RWPE2 (cell line): Measurements from ENCODE around the gene DAAM2.

Source experiments
- ATAC-seq: fragments of 200-7000 bp; cut with Tn5 transposase; 3 replicates; pipeline ENCODE4 v1.9.1; 2021; ENCODE audit warnings: low read depth
- DNase-seq: peaks from one replicate; pipeline ENCODE4 v3.0.0-alpha.2; 2020; ENCODE audit warnings: low spot score
- H3K27ac ChIP-seq: fragments of 450-650 bp; 2 replicates; pipeline ENCODE4 v1.5.1; 2017; ENCODE audit warnings: mild to moderate bottlenecking; ENCODE audit not compliant: poor library complexity, severe bottlenecking
- H3K27me3 ChIP-seq: fragments of 250-450 bp; sonication (Bioruptor Pico); 2 replicates; pipeline ENCODE4 v1.5.1; 2021; ENCODE audit warnings: mild to moderate bottlenecking, moderate library complexity; ENCODE audit not compliant: insufficient read depth, poor library complexity, severe bottlenecking
- H3K36me3 ChIP-seq: fragments of 250-450 bp; sonication (Bioruptor Pico); 2 replicates; pipeline ENCODE4 v1.5.1; 2020; ENCODE audit warnings: low read depth, mild to moderate bottlenecking, moderate library complexity
- H3K4me1 ChIP-seq: fragments of 250-450 bp; sonication (Bioruptor Pico); 2 replicates; pipeline ENCODE4 v1.5.1; 2021; ENCODE audit warnings: mild to moderate bottlenecking, moderate library complexity; ENCODE audit not compliant: insufficient read depth, poor library complexity, severe bottlenecking
- H3K4me3 ChIP-seq: fragments of 250-450 bp; sonication (Bioruptor Pico); 2 replicates; pipeline ENCODE4 v1.5.1; 2021; ENCODE audit warnings: mild to moderate bottlenecking, moderate library complexity; ENCODE audit not compliant: severe bottlenecking
- H3K9me3 ChIP-seq: fragments of 250-450 bp; sonication (Bioruptor Pico); 2 replicates; pipeline ENCODE4 v1.5.1; 2021; ENCODE audit warnings: mild to moderate bottlenecking, moderate library complexity; ENCODE audit not compliant: severe bottlenecking
- TF ChIP-seq, protein P1 (sequence below): fragments of 450-650 bp; IDR thresholded peaks from one replicate; pipeline ENCODE4 v1.5.1; 2017; ENCODE audit warnings: mild to moderate bottlenecking, moderate library complexity; ENCODE audit not compliant: poor library complexity, severe bottlenecking

Gene DAAM2

GRCh38 chr6:39760226-39760952, 31.8 kb upstream of the DAAM2 start:
- Histone ChIP-seq H3K27me3 (no peaks in the 10 kb centered on the region), H3K27ac (no peak overlapping the region), H3K9me3 (no peaks in the 10 kb centered on the region), H3K4me1 (no peaks in the 10 kb centered on the region), H3K36me3 (no peaks in the 10 kb centered on the region), H3K4me3 (no peak overlapping the region)
- DNase-seq (no peak), ATAC-seq (no peak)
- TF ChIP-seq, protein P1, sequence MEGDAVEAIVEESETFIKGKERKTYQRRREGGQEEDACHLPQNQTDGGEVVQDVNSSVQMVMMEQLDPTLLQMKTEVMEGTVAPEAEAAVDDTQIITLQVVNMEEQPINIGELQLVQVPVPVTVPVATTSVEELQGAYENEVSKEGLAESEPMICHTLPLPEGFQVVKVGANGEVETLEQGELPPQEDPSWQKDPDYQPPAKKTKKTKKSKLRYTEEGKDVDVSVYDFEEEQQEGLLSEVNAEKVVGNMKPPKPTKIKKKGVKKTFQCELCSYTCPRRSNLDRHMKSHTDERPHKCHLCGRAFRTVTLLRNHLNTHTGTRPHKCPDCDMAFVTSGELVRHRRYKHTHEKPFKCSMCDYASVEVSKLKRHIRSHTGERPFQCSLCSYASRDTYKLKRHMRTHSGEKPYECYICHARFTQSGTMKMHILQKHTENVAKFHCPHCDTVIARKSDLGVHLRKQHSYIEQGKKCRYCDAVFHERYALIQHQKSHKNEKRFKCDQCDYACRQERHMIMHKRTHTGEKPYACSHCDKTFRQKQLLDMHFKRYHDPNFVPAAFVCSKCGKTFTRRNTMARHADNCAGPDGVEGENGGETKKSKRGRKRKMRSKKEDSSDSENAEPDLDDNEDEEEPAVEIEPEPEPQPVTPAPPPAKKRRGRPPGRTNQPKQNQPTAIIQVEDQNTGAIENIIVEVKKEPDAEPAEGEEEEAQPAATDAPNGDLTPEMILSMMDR: no peak

DNA sequence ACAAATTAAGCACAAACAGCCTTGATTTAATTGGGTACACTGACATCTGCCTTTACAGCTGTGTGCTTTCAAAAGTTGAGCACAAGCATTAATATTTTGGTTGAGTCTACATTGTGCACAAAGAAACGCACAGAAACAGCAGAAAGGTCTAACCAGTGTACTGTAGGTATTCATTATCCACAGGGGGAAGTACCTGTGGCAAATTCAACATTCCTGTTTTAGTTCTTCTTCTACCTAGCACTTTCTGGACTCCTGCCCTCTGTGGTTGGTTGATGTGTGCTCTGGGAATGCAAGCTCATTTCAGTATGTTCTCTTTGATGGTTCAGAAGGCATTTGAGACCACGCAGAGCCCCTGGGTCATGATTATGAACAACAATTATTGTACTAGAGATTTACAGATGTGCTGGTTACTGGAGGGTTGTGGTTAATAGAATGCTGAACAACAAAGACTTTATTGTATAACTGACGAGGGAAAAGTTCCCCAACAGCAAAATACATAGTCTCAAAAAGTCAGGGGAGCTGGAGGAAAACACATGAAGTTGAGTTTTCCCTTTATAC, 26.6 kb upstream of the DAAM2 start:
- Histone ChIP-seq H3K36me3 (no peaks in the 10 kb centered on the region), H3K4me3 (no peak overlapping the region), H3K4me1 (no peaks in the 10 kb centered on the region), H3K27ac (no peak overlapping the region), H3K9me3 (no peaks in the 10 kb centered on the region), H3K27me3 (no peaks in the 10 kb centered on the region)
- ATAC-seq (no peak), DNase-seq (no peak)
- TF ChIP-seq, protein P1: no peak

DNA sequence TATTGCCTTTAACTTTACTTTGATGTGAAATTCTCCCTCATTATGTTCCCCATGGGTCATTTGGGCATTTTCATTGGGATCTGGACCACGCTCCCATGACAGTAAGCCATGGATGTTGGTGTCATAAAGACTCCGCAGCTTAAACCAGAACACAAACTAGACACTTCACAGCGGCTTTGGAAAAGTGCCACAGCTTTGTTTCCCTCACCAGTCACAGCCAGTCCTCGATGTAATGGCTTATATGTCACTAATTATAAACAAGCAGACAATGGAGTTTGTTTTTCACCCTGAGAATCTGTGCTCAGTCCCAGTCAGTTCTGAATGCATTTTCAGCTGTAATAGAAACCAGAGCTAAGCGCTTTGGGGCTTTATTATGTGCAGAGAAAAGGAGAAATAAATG, 23.2 kb upstream of the DAAM2 start:
- ATAC-seq (no peak), DNase-seq (no peak)
- H3K27me3 ChIP-seq: no peaks in the 10 kb centered on the region
- H3K27ac ChIP-seq: no peak overlapping the region
- H3K36me3 ChIP-seq: no peaks in the 10 kb centered on the region
- TF ChIP-seq, protein P1: no peak
- H3K4me3 ChIP-seq: no peak overlapping the region
- no peaks in the 10 kb centered on the region for H3K4me1 ChIP-seq
- no peaks in the 10 kb centered on the region for H3K9me3 ChIP-seq

- Histone ChIP-seq H3K4me3 (no peak overlapping the region), H3K27ac (no peak overlapping the region), H3K36me3 (no peaks in the 10 kb centered on the region), H3K4me1 (no peaks in the 10 kb centered on the region), H3K9me3 (no peaks in the 10 kb centered on the region), H3K27me3 (no peaks in the 10 kb centered on the region)
- DNase-seq (no peak), ATAC-seq (no peak)
- TF ChIP-seq, protein P1: no peak
These were observed 21.7 kb upstream of the DAAM2 start for GRCh38 chr6:39770446-39770845.
